Heart right ventricle (tissue), 16 donors: ENCODE results near the gene CCDC27. TPM values are rescaled to one million over a fixed set of nuclear protein-coding genes. Genes with fewer than 3 reads are reported as not detected.

Experiments used
- ATAC-seq, 8 donors: fragments of 200-7000 bp; cut with Tn5 transposase; one replicate each; pipeline ENCODE4 v1.9.1; 2020; ENCODE audit warnings: mild to moderate bottlenecking in 8 of 8, moderate library complexity in 8 of 8, moderate number of reproducible peaks in 1 of 8
- DNase-seq, 2 donors: peaks; one replicate each; pipeline ENCODE4 v3.0.0-alpha.2; 2020
- H3K27ac ChIP-seq, 10 donors: fragments of 200-600 bp; sonication (generic) in 2 of 10; one replicate each; pipeline versions ENCODE4 v1.5.0 to v1.8.0; 2020 to 2022; ENCODE audit warnings: mild to moderate bottlenecking in 3 of 10
- H3K27me3 ChIP-seq, 7 donors: fragments of 200-600 bp; one replicate each; pipeline ENCODE4 v1.8.0; 2021 to 2022; ENCODE audit warnings: mild to moderate bottlenecking in 2 of 7
- H3K36me3 ChIP-seq, 9 donors: fragments of 200-600 bp; sonication (generic) in 1 of 9; one replicate each; pipeline versions ENCODE4 v1.5.0 to v1.8.0; 2020 to 2022; ENCODE audit warnings: mild to moderate bottlenecking in 2 of 9
- H3K4me1 ChIP-seq, 9 donors: fragments of 200-600 bp; sonication (generic) in 1 of 9; one replicate each; pipeline versions ENCODE4 v1.5.0 to v1.8.0; 2020 to 2022; ENCODE audit warnings: mild to moderate bottlenecking in 4 of 9
- H3K4me3 ChIP-seq, 10 donors: fragments of 200-600 bp; sonication (generic) in 2 of 10; one replicate each; pipeline versions ENCODE4 v1.5.0 to v1.8.0; 2020 to 2022; ENCODE audit warnings: mild to moderate bottlenecking in 7 of 10, moderate library complexity in 2 of 10
- H3K9me3 ChIP-seq, 11 donors: fragments of 200-600 bp in 10 of 11; sonication (generic) in 2 of 11; one replicate each; pipeline versions ENCODE4 v1.5.0 to v1.8.0; 2013 to 2022; ENCODE audit warnings: mild to moderate bottlenecking in 2 of 11, control low read depth in 1 of 11, moderate library complexity in 1 of 11
- WGBS, 2 donors: extraction: QIAGEN DNeasy Blood & Tissue Kit; methylation state at CpG; one replicate each; pipeline ENCODE4 v1.1.7; 2013; ENCODE audit warnings: inconsistent platforms in 1 of 2; 5-methylcytosine and 5-hydroxymethylcytosine counted together
- intact Hi-C, 10 donors: fragments of 100-400 bp; cut with DNase I; formaldehyde crosslinking; loops; one replicate each; pipeline versions ENCODE4 v1.11.1 to v1.14.2; 2022
- polyA plus RNA-seq, 2 donors: library from polyadenylated mRNA; stranded (reverse); fragments of 200-250 nt; gene quantifications; one replicate each; pipeline ENCODE4 v1.2.3, GENCODE V29; 2013
- total RNA-seq, 10 donors: library from RNA; stranded (reverse); fragmentation: NEBNext Ultra II Directional in 3 of 10; extraction: Animal tissue kit (Norgen Biotek cat#: 25700) in 3 of 10; gene quantifications; one replicate each; pipeline versions ENCODE4 v1.2.1 to v1.2.4, GENCODE V29; 2021 to 2023
- TF ChIP-seq, protein P1 (sequence below), 9 donors: fragments of 200-600 bp; sonication (generic) in 2 of 9; IDR thresholded peaks; one replicate each; pipeline versions ENCODE4 v1.5.0 to v1.8.0; 2021 to 2022; ENCODE audit warnings: antibody characterized with exemption in 9 of 9, mild to moderate bottlenecking in 5 of 9, moderate library complexity in 1 of 9
- donor health status: Arrhythmogenic right ventricular cardiomyopathy.
- donor health status: ischemic (EF 13 %, LVEDD 7.1; RV severe dilation, severe dysfunction).
- donor health status: healthy with polysubstance abuse.
- donor health status: DM: no; HTN: yes; CAD: no.
- donor health status: DM: no; HTN: no; CAD: no.
- donor health status: ischemic (EF 25% LVEDD 6.9; RV normal size, moderate dysfunction).
- donor health status: ischemic (EF 25% LVEDD 5.7; RV mildly dilated, moderate dysfunction).
- donor health status: healthy.
- donor health status: DM: yes; HTN: yes; CAD: no.
- donor health status: Ischemic cardiomyopathy.
- donor health status: ischemic (EF 35%, LVEDD 5.7; RV mildly dilated, moderate dysfunction).
- donor health status: nonischemic (EF 11% LVEDD 7.7; RV severe dilation, severe dysfunction).
- donor health status: DM: yes; HTN: yes; CAD: no.
- donor health status: PGD.
- donor health status: ischemic (EF 29% LVEDD 5.4; RV normal size, mild dysfunction).
- donor health status: nonischemic (EF 23%, LVEDD 6.1; RV moderate dilation, normal function).

CCDC27 gene
- total and polyA plus RNA-seq, 12 donors, result 0.03 TPM; not detected in 11

DNA sequence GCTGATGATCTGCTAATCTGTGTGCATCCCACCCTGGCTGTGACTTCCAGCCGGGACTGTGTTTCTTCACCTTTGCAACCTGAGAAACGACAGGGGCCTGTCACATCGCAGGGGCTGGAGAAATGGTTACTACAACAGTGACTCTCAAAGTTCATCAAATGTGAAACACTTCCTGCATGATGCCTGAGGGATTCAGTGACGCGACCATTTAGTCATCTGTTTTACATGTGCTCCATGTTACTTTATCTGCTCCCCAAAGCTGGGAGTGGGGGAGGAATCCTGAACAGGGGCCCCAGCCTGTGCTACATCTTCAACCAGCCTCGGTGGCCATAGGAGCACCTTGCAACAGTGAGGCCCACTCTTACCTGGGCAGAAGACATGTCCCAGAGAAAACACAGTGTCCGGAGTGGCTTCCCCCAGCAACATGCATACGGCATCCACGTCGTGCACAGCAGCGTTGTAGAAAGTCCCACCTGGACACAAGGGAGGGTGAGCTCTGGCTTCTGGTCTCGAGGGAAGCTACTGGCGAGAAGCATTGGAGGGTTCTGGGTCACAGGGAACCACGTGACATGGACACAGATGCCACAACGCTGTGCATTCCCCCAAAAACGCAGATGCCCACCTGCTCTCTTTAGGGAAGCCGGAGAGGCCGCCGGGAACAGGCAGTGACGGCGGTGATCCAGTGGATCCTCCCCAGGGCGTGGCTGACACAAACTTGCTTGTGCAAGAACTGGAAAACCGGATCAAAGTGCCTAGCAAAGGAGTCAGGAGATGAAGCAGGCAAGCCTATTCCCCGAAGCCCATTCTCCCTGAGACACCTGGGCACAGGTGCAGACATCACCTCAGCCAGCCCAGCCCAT, 9.6 kb upstream of the CCDC27 start:
- Histone ChIP-seq H3K27me3 (no peaks in the 10 kb centered on the region), H3K4me3 (no peak overlapping the region), H3K9me3 (no peaks in the 10 kb centered on the region), H3K36me3 (peaks cover 0 to 58% (median 15%) of the 10 kb centered on the region in 9 donors), H3K4me1 (peaks cover 3 to 34% (median 18%) of the 10 kb centered on the region in 9 donors), H3K27ac (no peak overlapping the region)
- intact Hi-C loops, result no loop called here
- no peak for DNase-seq
- TF ChIP-seq, protein P1, sequence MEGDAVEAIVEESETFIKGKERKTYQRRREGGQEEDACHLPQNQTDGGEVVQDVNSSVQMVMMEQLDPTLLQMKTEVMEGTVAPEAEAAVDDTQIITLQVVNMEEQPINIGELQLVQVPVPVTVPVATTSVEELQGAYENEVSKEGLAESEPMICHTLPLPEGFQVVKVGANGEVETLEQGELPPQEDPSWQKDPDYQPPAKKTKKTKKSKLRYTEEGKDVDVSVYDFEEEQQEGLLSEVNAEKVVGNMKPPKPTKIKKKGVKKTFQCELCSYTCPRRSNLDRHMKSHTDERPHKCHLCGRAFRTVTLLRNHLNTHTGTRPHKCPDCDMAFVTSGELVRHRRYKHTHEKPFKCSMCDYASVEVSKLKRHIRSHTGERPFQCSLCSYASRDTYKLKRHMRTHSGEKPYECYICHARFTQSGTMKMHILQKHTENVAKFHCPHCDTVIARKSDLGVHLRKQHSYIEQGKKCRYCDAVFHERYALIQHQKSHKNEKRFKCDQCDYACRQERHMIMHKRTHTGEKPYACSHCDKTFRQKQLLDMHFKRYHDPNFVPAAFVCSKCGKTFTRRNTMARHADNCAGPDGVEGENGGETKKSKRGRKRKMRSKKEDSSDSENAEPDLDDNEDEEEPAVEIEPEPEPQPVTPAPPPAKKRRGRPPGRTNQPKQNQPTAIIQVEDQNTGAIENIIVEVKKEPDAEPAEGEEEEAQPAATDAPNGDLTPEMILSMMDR (IDR thresholded peaks at IDR 0.05), result no peak
- no peak for ATAC-seq
- WGBS, 2 donors, result 87 to 90% methylated on average over 24 of the region's 24 CpGs

DNA sequence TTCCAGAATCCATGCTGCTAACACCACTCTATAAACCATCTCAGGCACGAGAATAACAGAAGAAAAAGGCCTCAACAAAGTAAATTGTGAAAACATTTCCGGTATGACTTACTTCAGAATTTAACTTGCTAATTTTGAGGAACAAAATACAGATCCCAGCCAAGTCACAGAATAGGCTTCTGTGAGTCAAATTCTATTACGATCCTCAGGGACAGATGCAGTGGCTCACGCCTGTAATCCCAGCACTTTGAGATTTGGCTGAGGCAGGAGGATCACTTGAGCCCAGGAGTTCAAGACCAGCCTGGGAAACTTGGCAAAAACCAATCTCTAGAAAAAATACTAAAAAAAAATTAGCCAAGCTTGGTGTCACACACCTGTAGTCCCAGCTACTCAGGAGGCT, 8.8 kb upstream of the CCDC27 start:
- H3K27me3 ChIP-seq, result no peaks in the 10 kb centered on the region
- TF ChIP-seq, protein P1 (IDR thresholded peaks at IDR 0.05), result no peak
- H3K9me3 ChIP-seq, result no peaks in the 10 kb centered on the region
- intact Hi-C loops, result no loop called here
- ATAC-seq (no peak), DNase-seq (no peak)
- no peak overlapping the region for H3K4me3 ChIP-seq
- H3K36me3 ChIP-seq, result peaks cover 0 to 51% (median 15%) of the 10 kb centered on the region in 9 donors
- no peak overlapping the region for H3K27ac ChIP-seq
- peaks cover 3 to 38% (median 23%) of the 10 kb centered on the region in 9 donors for H3K4me1 ChIP-seq
- 76 to 77% methylated on average over 4 of the region's 4 CpGs for WGBS, 2 donors

DNA sequence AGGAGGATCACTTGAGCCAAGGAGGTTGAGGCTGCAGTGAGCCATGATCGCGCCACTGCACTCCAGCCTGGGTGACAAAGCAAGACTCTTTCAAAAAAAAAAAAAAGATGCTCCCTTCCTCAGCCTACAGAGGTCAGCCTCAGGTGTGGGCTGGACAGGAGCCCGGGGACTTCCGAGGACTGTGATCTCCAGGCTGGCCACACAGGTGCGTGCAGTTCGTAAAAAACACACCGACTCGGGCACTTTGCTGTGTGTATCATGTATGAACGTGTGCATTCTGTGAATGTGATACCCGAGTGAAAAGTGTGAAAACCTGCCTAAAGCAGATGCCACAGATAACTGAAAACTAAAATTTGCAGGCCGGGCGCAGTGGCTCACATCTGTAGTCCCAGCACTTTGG, 8.4 kb upstream of the CCDC27 start:
- peaks cover 3 to 38% (median 23%) of the 10 kb centered on the region in 9 donors for H3K4me1 ChIP-seq
- H3K36me3 ChIP-seq, result peaks cover 0 to 46% (median 15%) of the 10 kb centered on the region in 9 donors
- ATAC-seq, result no peak
- WGBS, 2 donors, result 95% methylated on average over 12 of the region's 12 CpGs
- intact Hi-C loops, result no loop called here
- H3K27ac ChIP-seq, result no peak overlapping the region
- DNase-seq, result no peak
- TF ChIP-seq, protein P1 (IDR thresholded peaks at IDR 0.05), result no peak
- H3K4me3 ChIP-seq, result no peak overlapping the region
- H3K9me3 ChIP-seq, result no peaks in the 10 kb centered on the region
- no peaks in the 10 kb centered on the region for H3K27me3 ChIP-seq

DNA sequence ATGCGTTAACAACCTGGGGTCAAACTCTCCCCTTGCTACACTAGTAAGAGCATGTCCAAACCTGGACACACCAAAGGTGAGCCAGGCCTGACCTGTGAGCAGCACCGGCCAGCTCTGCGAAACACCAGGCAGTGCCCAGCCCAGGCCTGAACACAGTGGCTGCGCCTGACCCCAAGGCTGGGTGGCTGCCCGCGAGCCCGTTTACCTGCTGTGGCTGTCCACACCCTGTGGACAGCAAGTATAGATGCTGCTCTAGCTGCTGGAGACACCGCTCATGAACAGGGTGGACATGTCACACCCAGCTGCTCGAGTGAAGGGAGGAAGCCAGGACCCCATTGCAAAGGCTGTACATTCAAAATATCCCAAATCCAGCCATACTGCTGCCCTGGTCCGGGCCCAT, 7.6 kb upstream of the CCDC27 start:
- peaks cover 3 to 38% (median 23%) of the 10 kb centered on the region in 9 donors for H3K4me1 ChIP-seq
- H3K27ac ChIP-seq, result no peak overlapping the region
- no peaks in the 10 kb centered on the region for H3K27me3 ChIP-seq
- H3K36me3 ChIP-seq, result peaks cover 0 to 43% (median 12%) of the 10 kb centered on the region in 9 donors
- no peaks in the 10 kb centered on the region for H3K9me3 ChIP-seq
- H3K4me3 ChIP-seq, result no peak overlapping the region
- TF ChIP-seq, protein P1 (IDR thresholded peaks at IDR 0.05), result no peak
- intact Hi-C loops, result no loop called here
- WGBS, 2 donors, result 91 to 94% methylated on average over 10 of the region's 10 CpGs
- no peak for ATAC-seq
- no peak for DNase-seq
